NCI-H510A (cell line): ENCODE measurements around the gene F2RL1.
"Not testable (repeated sequence)": the region's sequence is repeated elsewhere in the genome, so short reads cannot be mapped to it uniquely, and the experiment has no call there.

Experiments used
- DNase-seq: peaks from one replicate; lab custom pipeline; 2025; lab: John Stamatoyannopoulos, UW

F2RL1 gene

GRCh38 chr5:76851728-76852369 is 33.0 kb downstream of the F2RL1 start:
- no peak for DNase-seq

- DNase-seq, result no peak
Observed at GRCh38 chr5:76852772-76853171, 33.9 kb downstream of the F2RL1 start.

- not testable (repeated sequence) for DNase-seq
Observed at GRCh38 chr5:76853741-76854140, 34.9 kb downstream of the F2RL1 start.

- no peak for DNase-seq
Observed at GRCh38 chr5:76854644-76855043, 35.8 kb downstream of the F2RL1 start.

DNA sequence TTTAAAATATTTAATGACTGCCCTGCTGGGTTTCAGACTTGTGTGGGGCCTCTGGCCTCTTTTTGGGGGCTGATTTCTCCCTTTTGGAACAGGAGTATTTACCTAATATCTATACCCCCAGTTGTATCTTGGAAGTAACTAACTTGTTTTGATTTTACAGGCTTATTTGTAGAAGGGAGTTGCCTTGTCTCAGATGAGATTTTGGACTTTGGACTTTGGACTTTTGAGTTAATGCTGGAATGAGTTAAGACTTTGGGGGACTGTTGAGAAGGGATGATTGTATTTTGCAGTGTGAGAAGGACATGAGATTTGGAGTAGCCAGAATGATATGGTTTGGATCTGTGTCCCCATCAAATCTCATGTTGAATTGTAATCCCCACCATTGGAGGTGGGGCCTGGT is 36.7 kb downstream of the F2RL1 start:
- DNase-seq, result not testable (repeated sequence)

- no peak for DNase-seq
Observed at GRCh38 chr5:76855961-76856360, 37.1 kb downstream of the F2RL1 start.

GRCh38 chr5:76856800-76857199 is 38.0 kb downstream of the F2RL1 start:
- not testable (repeated sequence) for DNase-seq

GRCh38 chr5:76859591-76860247 is 40.9 kb downstream of the F2RL1 start:
- DNase-seq, result no peak

GRCh38 chr5:76861612-76862011 is 42.8 kb downstream of the F2RL1 start:
- no peak for DNase-seq

GRCh38 chr5:76863001-76863400 is 44.2 kb downstream of the F2RL1 start:
- no peak for DNase-seq

GRCh38 chr5:76866503-76866902 is 47.7 kb downstream of the F2RL1 start:
- DNase-seq, result no peak

- no peak for DNase-seq
Observed at GRCh38 chr5:76867038-76867437, 48.2 kb downstream of the F2RL1 start.

- no peak for DNase-seq
Observed at GRCh38 chr5:76867827-76868693, 49.2 kb downstream of the F2RL1 start.

GRCh38 chr5:76870046-76870445 is 51.2 kb downstream of the F2RL1 start:
- DNase-seq, result no peak

GRCh38 chr5:76874088-76874581 is 55.3 kb downstream of the F2RL1 start:
- DNase-seq, result peak; percentile 42
